CD8-positive, alpha-beta memory T cell (primary cell): ENCODE results near the gene TMEM238. TPM values are rescaled to one million over a fixed set of nuclear protein-coding genes. Genes with fewer than 3 reads are reported as not detected.
"Not testable (repeated sequence)": the region's sequence is repeated elsewhere in the genome, so short reads cannot be mapped to it uniquely, and the experiment has no call there.

Experiments
- CTCF ChIA-PET: fragments of 350-600 bp; sonication (Branson Sonifier 250); formaldehyde crosslinking; loops from one replicate; lab custom pipeline; 2021; ENCODE audit warnings: antibody characterized with exemption; lab: Charles Lee
- POLR2A ChIA-PET: fragments of 350-600 bp; sonication (Branson Sonifier 250); formaldehyde crosslinking; loops from one replicate; lab custom pipeline; 2021; ENCODE audit warnings: antibody characterized with exemption; lab: Charles Lee
- DNase-seq, 5 donors: peaks; one replicate each; pipeline versions ENCODE4 v3.0.0 to v3.0.0-alpha.2; 2020 to 2022; ENCODE audit warnings: mixed read lengths in 1 of 5
- H3K27ac ChIP-seq: one replicate; pipeline ENCODE4 v1.7.0; 2013; ENCODE audit warnings: low read depth, mild to moderate bottlenecking, low read length, moderate library complexity
- H3K27me3 ChIP-seq: 2 replicates; pipeline ENCODE4 v1.7.0; 2013; ENCODE audit warnings: low read length, mild to moderate bottlenecking; ENCODE audit not compliant: insufficient read depth, poor library complexity, severe bottlenecking
- H3K36me3 ChIP-seq: 2 replicates; pipeline ENCODE4 v1.7.0; 2013; ENCODE audit warnings: mild to moderate bottlenecking, low read length, moderate library complexity; ENCODE audit not compliant: insufficient read depth
- H3K4me1 ChIP-seq: 2 replicates; pipeline ENCODE4 v1.7.0; 2013; ENCODE audit warnings: mild to moderate bottlenecking, low read length, moderate library complexity; ENCODE audit not compliant: insufficient read depth
- H3K4me3 ChIP-seq: 2 replicates; pipeline ENCODE4 v1.7.0; 2013; ENCODE audit warnings: mild to moderate bottlenecking, low read length
- H3K9me3 ChIP-seq: 2 replicates; pipeline ENCODE4 v1.7.0; 2013; ENCODE audit warnings: mild to moderate bottlenecking, low read length
- H3K27ac Mint-ChIP-seq, 8 donors: one replicate each; pipeline ENCODE4 v1.8.0; 2020 to 2021; ENCODE audit warnings: mixed read lengths in 8 of 8, mild to moderate bottlenecking in 6 of 8, inconsistent platforms in 3 of 8, moderate library complexity in 3 of 8
- H3K27me3 Mint-ChIP-seq, 2 donors: one replicate each; pipeline ENCODE4 v1.8.0; 2020 to 2021; ENCODE audit warnings: mixed read lengths in 2 of 2, mild to moderate bottlenecking in 1 of 2, moderate library complexity in 1 of 2
- H3K36me3 Mint-ChIP-seq, 3 donors: one replicate each; pipeline ENCODE4 v1.8.0; 2020 to 2021; ENCODE audit warnings: mixed read lengths in 3 of 3, inconsistent platforms in 1 of 3, mild to moderate bottlenecking in 1 of 3
- H3K4me1 Mint-ChIP-seq, 3 donors: one replicate each; pipeline ENCODE4 v1.8.0; 2020 to 2021; ENCODE audit warnings: mixed read lengths in 3 of 3, inconsistent platforms in 1 of 3, mild to moderate bottlenecking in 1 of 3
- H3K4me3 Mint-ChIP-seq, 7 donors: one replicate each; pipeline ENCODE4 v1.8.0; 2020 to 2021; ENCODE audit warnings: mixed read lengths in 7 of 7, mild to moderate bottlenecking in 6 of 7, moderate library complexity in 4 of 7, inconsistent platforms in 2 of 7
- H3K9me3 Mint-ChIP-seq, 5 donors: one replicate each; pipeline ENCODE4 v1.8.0; 2020 to 2022; ENCODE audit warnings: mixed read lengths in 5 of 5, mild to moderate bottlenecking in 3 of 5, moderate library complexity in 2 of 5, inconsistent platforms in 1 of 5
- polyA plus RNA-seq: library from polyadenylated mRNA; unstranded; fragments of 300-500 nt; fragmentation: Illumina TruSeq; gene quantifications from one replicate; pipeline ENCODE4 v1.2.3, GENCODE V29; 2021
- total RNA-seq, 2 experiments: library from RNA; stranded (reverse); gene quantifications; one replicate each; pipeline ENCODE4 v1.2.3, GENCODE V29; 2021

Gene TMEM238
- total and polyA plus RNA-seq, 3 experiments from 2014 or later, result 1.9 to 14.1 (median 13.3) TPM

- DNase-seq, result peak in 2 of 5 donors; percentile 27 to 61
- Histone ChIP-seq H3K27me3 (no peaks in the 10 kb centered on the region), H3K4me3 (peak overlapping the region; percentile 77), H3K4me1 (peaks cover 24% of the 10 kb centered on the region), H3K27ac (peak overlapping the region; percentile 95), H3K9me3 (no peaks in the 10 kb centered on the region), H3K36me3 (no peaks in the 10 kb centered on the region)
- Mint-ChIP-seq H3K9me3 (peaks cover 0 to 3% (median 0%) of the 10 kb centered on the region in 5 donors), H3K4me1 (peaks cover 21 to 29% (median 27%) of the 10 kb centered on the region in 3 donors), H3K4me3 (peak overlapping the region; percentile 89 to 97 (median 90)), H3K27ac (peak overlapping the region; percentile 98 to 100 (median 100)), H3K27me3 (peaks cover 8 to 15% of the 10 kb centered on the region in 2 donors), H3K36me3 (peaks cover 0 to 19% (median 2%) of the 10 kb centered on the region in 3 donors)
- POLR2A ChIA-PET, result interaction anchor here (0.9 to 2.0 kb wide), 13 partner anchors 11 to 1244 kb away, joined by 3 to 20 read pairs (median 6); partner anchors contain the start of genes FIZ1, HSPBP1, ISOC2 and PPP6R1
- CTCF ChIA-PET, result interaction anchor here (1.2 to 3.5 kb wide), 7 partner anchors 13 to 314 kb away, joined by 3 to 28 read pairs (median 9); partner anchors contain the start of genes TMEM238 and U2AF2
Measured at GRCh38 chr19:55339889-55340783, 44.0 kb downstream of the TMEM238 start.

- H3K4me1 ChIP-seq, result peaks cover 24% of the 10 kb centered on the region
- peak within 1 kb of the TSS; percentile 98 to 100 (median 100) for H3K27ac Mint-ChIP-seq
- peak; percentile 100 for DNase-seq
- H3K27ac ChIP-seq, result peak within 1 kb of the TSS; percentile 100
- peak within 1 kb of the TSS; percentile 89 to 97 (median 90) for H3K4me3 Mint-ChIP-seq
- H3K4me1 Mint-ChIP-seq, result peaks cover 21 to 29% (median 27%) of the 10 kb centered on the region in 3 donors
- no peaks in the 10 kb centered on the region for H3K27me3 ChIP-seq
- H3K36me3 ChIP-seq, result no peaks in the 10 kb centered on the region
- ChIA-PET CTCF (interaction anchor here (0.8 to 3.5 kb wide), 8 partner anchors 14 to 315 kb away, joined by 3 to 28 read pairs (median 6); partner anchors contain the start of genes TMEM238 and U2AF2), POLR2A (interaction anchor here (0.5 to 2.0 kb wide), 18 partner anchors 12 to 1244 kb away, joined by 3 to 20 read pairs (median 4); partner anchors contain the start of genes FIZ1, HSPBP1, ISOC2 and PPP6R1)
- H3K36me3 Mint-ChIP-seq, result peaks cover 0 to 15% (median 0%) of the 10 kb centered on the region in 3 donors
- H3K9me3 ChIP-seq, result no peaks in the 10 kb centered on the region
- peak within 1 kb of the TSS; percentile 77 for H3K4me3 ChIP-seq
- peaks cover 11 to 15% of the 10 kb centered on the region in 2 donors for H3K27me3 Mint-ChIP-seq
- H3K9me3 Mint-ChIP-seq, result peaks cover 0 to 3% (median 0%) of the 10 kb centered on the region in 5 donors
Measured at GRCh38 chr19:55339105-55339888, 44.8 kb downstream of the TMEM238 start, which contains the start of gene KMT5C. KMT5C (plus strand) TSS chr19:55339876; CDS start chr19:55341937, 2,061 bp downstream.

GRCh38 chr19:55336101-55336500 lies 48.0 kb downstream of the TMEM238 start:
- peaks cover 0 to 3% (median 0%) of the 10 kb centered on the region in 5 donors for H3K9me3 Mint-ChIP-seq
- H3K4me3 Mint-ChIP-seq, result peak overlapping the region in 1 of 7 donors; percentile 19
- H3K27ac Mint-ChIP-seq, result peak overlapping the region in 1 of 8 donors; percentile 99
- H3K27me3 Mint-ChIP-seq, result peaks cover 19 to 21% of the 10 kb centered on the region in 2 donors
- H3K36me3 ChIP-seq, result no peaks in the 10 kb centered on the region
- POLR2A ChIA-PET, result no interaction called here
- CTCF ChIA-PET, result interaction anchor here (1.2 kb wide), 1 partner anchor 35 kb away, joined by 3 read pairs; no protein-coding TSS in a partner anchor
- peaks cover 18% of the 10 kb centered on the region for H3K4me1 ChIP-seq
- H3K9me3 ChIP-seq, result no peaks in the 10 kb centered on the region
- no peak overlapping the region for H3K27ac ChIP-seq
- peaks cover 16 to 23% (median 21%) of the 10 kb centered on the region in 3 donors for H3K4me1 Mint-ChIP-seq
- no peaks in the 10 kb centered on the region for H3K27me3 ChIP-seq
- DNase-seq, result no peak
- H3K4me3 ChIP-seq, result no peak overlapping the region
- H3K36me3 Mint-ChIP-seq, result peaks cover 0 to 5% (median 0%) of the 10 kb centered on the region in 3 donors

GRCh38 chr19:55333870-55334269 lies 50.2 kb downstream of the TMEM238 start:
- H3K36me3 ChIP-seq, result no peaks in the 10 kb centered on the region
- no peak overlapping the region for H3K4me3 ChIP-seq
- H3K9me3 ChIP-seq, result no peaks in the 10 kb centered on the region
- Mint-ChIP-seq H3K4me1 (peaks cover 6 to 7% (median 7%) of the 10 kb centered on the region in 3 donors), H3K9me3 (peaks cover 0 to 3% (median 0%) of the 10 kb centered on the region in 5 donors), H3K27ac (peak overlapping the region in 1 of 8 donors; percentile 19), H3K27me3 (peaks cover 19 to 21% of the 10 kb centered on the region in 2 donors), H3K4me3 (no peak overlapping the region), H3K36me3 (peaks cover 0 to 2% (median 0%) of the 10 kb centered on the region in 3 donors)
- peaks cover 8% of the 10 kb centered on the region for H3K4me1 ChIP-seq
- H3K27me3 ChIP-seq, result no peaks in the 10 kb centered on the region
- ChIA-PET POLR2A (no interaction called here), CTCF (no interaction called here)
- H3K27ac ChIP-seq, result no peak overlapping the region
- no peak for DNase-seq

GRCh38 chr19:55329791-55330190 lies 54.3 kb downstream of the TMEM238 start:
- H3K27me3 ChIP-seq, H3K36me3 ChIP-seq, H3K4me1 ChIP-seq, H3K4me3 Mint-ChIP-seq, H3K27ac Mint-ChIP-seq, DNase-seq, POLR2A ChIA-PET, H3K9me3 ChIP-seq, H3K4me3 ChIP-seq, H3K9me3 Mint-ChIP-seq, H3K27ac ChIP-seq, H3K36me3 Mint-ChIP-seq, H3K4me1 Mint-ChIP-seq, CTCF ChIA-PET: not testable (repeated sequence)
- H3K27me3 Mint-ChIP-seq, result peaks cover 9 to 17% of the 10 kb centered on the region in 2 donors

Other genes with a start within 250 kb of the TMEM238 start
- not detected for gene TNNT1, start 235.1 kb downstream of the TMEM238 start, total RNA-seq
- not detected for gene TNNT1, start 235.1 kb downstream of the TMEM238 start, polyA plus RNA-seq
- gene TNNI3, start 226.6 kb downstream of the TMEM238 start, total RNA-seq, result not detected
- gene TNNI3, start 226.6 kb downstream of the TMEM238 start, polyA plus RNA-seq, result not detected
- gene DNAAF3, start 217.7 kb downstream of the TMEM238 start, total RNA-seq, result under 1 TPM in 1 of 2 experiments, not detected in 1; 0.27 TPM
- not detected for gene DNAAF3, start 217.7 kb downstream of the TMEM238 start, polyA plus RNA-seq
- gene SYT5, start 204.0 kb downstream of the TMEM238 start, total RNA-seq, result not detected
- 0.37 TPM for gene SYT5, start 204.0 kb downstream of the TMEM238 start, polyA plus RNA-seq
- not detected for gene PTPRH, start 174.8 kb downstream of the TMEM238 start, total RNA-seq
- not detected for gene PTPRH, start 174.8 kb downstream of the TMEM238 start, polyA plus RNA-seq
- 10 to 100 TPM in 1 of 2 experiments, 1 to 10 TPM in 1; 8.5 to 10.3 TPM for gene TMEM86B, start 155.5 kb downstream of the TMEM238 start, total RNA-seq
- gene TMEM86B, start 155.5 kb downstream of the TMEM238 start, polyA plus RNA-seq, result 2.9 TPM
- 100 to 1,000 TPM; 216 to 225 TPM for gene PPP6R1, start 125.3 kb downstream of the TMEM238 start, total RNA-seq
- gene PPP6R1, start 125.3 kb downstream of the TMEM238 start, polyA plus RNA-seq, result 143 TPM
- 10 to 100 TPM; 82.9 to 84.1 TPM for gene HSPBP1, start 104.2 kb downstream of the TMEM238 start, total RNA-seq
- 46.4 TPM for gene HSPBP1, start 104.2 kb downstream of the TMEM238 start, polyA plus RNA-seq
- 1 to 10 TPM; 4.1 to 5.7 TPM for gene BRSK1, start 100.3 kb downstream of the TMEM238 start, total RNA-seq
- gene BRSK1, start 100.3 kb downstream of the TMEM238 start, polyA plus RNA-seq, result 0.82 TPM
- under 1 TPM in 1 of 2 experiments, not detected in 1; 0.53 TPM for gene TMEM150B, start 59.0 kb downstream of the TMEM238 start, total RNA-seq
- gene TMEM150B, start 59.0 kb downstream of the TMEM238 start, polyA plus RNA-seq, result not detected
- 10 to 100 TPM; 14.6 to 15.0 TPM for gene KMT5C, start 44.4 kb downstream of the TMEM238 start, total RNA-seq
- gene KMT5C, start 44.4 kb downstream of the TMEM238 start, polyA plus RNA-seq, result 1.6 TPM
- not detected for gene COX6B2, start 29.6 kb downstream of the TMEM238 start, total RNA-seq
- gene COX6B2, start 29.6 kb downstream of the TMEM238 start, polyA plus RNA-seq, result not detected
- not detected for gene GARIN5B, start 21.0 kb downstream of the TMEM238 start, total RNA-seq
- gene GARIN5B, start 21.0 kb downstream of the TMEM238 start, polyA plus RNA-seq, result not detected
- gene IL11, start 13.8 kb downstream of the TMEM238 start, total RNA-seq, result under 1 TPM; 0.27 to 0.37 TPM
- not detected for gene IL11, start 13.8 kb downstream of the TMEM238 start, polyA plus RNA-seq
- not detected for gene TMEM190, start 7.5 kb downstream of the TMEM238 start, total RNA-seq
- not detected for gene TMEM190, start 7.5 kb downstream of the TMEM238 start, polyA plus RNA-seq
- gene RPL28, start 1.6 kb upstream of the TMEM238 start, total RNA-seq, result 1,000 to 10,000 TPM; 2,376 to 2,381 TPM
- gene RPL28, start 1.6 kb upstream of the TMEM238 start, polyA plus RNA-seq, result 615 TPM
- 100 to 1,000 TPM; 263 to 291 TPM for gene UBE2S, start 23.5 kb upstream of the TMEM238 start, total RNA-seq
- 42.5 TPM for gene UBE2S, start 23.5 kb upstream of the TMEM238 start, polyA plus RNA-seq
- gene SHISA7, start 59.0 kb upstream of the TMEM238 start, total RNA-seq, result not detected
- gene SHISA7, start 59.0 kb upstream of the TMEM238 start, polyA plus RNA-seq, result not detected
- gene ISOC2, start 77.3 kb upstream of the TMEM238 start, total RNA-seq, result 10 to 100 TPM; 33.7 to 38.8 TPM
- 32.0 TPM for gene ISOC2, start 77.3 kb upstream of the TMEM238 start, polyA plus RNA-seq
- gene C19orf85, start 80.5 kb upstream of the TMEM238 start, total RNA-seq, result not detected
- gene C19orf85, start 80.5 kb upstream of the TMEM238 start, polyA plus RNA-seq, result not detected
- gene ZNF628, start 92.3 kb upstream of the TMEM238 start, total RNA-seq, result 1 to 10 TPM; 8.3 to 8.7 TPM
- gene ZNF628, start 92.3 kb upstream of the TMEM238 start, polyA plus RNA-seq, result 0.36 TPM
- 10 to 100 TPM; 27.5 to 28.4 TPM for gene NAT14, start 100.9 kb upstream of the TMEM238 start, total RNA-seq
- gene NAT14, start 100.9 kb upstream of the TMEM238 start, polyA plus RNA-seq, result 7.0 TPM
- gene SSC5D, start 104.1 kb upstream of the TMEM238 start, total RNA-seq, result 1 to 10 TPM in 1 of 2 experiments, under 1 TPM in 1; 0.35 to 1.2 TPM
- gene SSC5D, start 104.1 kb upstream of the TMEM238 start, polyA plus RNA-seq, result not detected
- not detected for gene SBK2, start 152.8 kb upstream of the TMEM238 start, total RNA-seq
- not detected for gene SBK2, start 152.8 kb upstream of the TMEM238 start, polyA plus RNA-seq
- gene SBK3, start 161.3 kb upstream of the TMEM238 start, total RNA-seq, result not detected
- not detected for gene SBK3, start 161.3 kb upstream of the TMEM238 start, polyA plus RNA-seq
- gene ZNF579, start 196.6 kb upstream of the TMEM238 start, total RNA-seq, result 1 to 10 TPM; 6.0 to 6.6 TPM
- 0.35 TPM for gene ZNF579, start 196.6 kb upstream of the TMEM238 start, polyA plus RNA-seq
- 10 to 100 TPM; 23.9 to 25.8 TPM for gene FIZ1, start 215.2 kb upstream of the TMEM238 start, total RNA-seq
- gene FIZ1, start 215.2 kb upstream of the TMEM238 start, polyA plus RNA-seq, result 4.6 TPM
- gene ZNF524, start 216.0 kb upstream of the TMEM238 start, total RNA-seq, result 10 to 100 TPM; 13.9 to 15.8 TPM
- gene ZNF524, start 216.0 kb upstream of the TMEM238 start, polyA plus RNA-seq, result 35.9 TPM
- 10 to 100 TPM; 12.7 to 15.3 TPM for gene ZNF865, start 221.4 kb upstream of the TMEM238 start, total RNA-seq
- 0.21 TPM for gene ZNF865, start 221.4 kb upstream of the TMEM238 start, polyA plus RNA-seq
- gene ZNF784, start 240.3 kb upstream of the TMEM238 start, total RNA-seq, result 1 to 10 TPM; 2.6 to 2.9 TPM
- gene ZNF784, start 240.3 kb upstream of the TMEM238 start, polyA plus RNA-seq, result 1.0 TPM